HepG2 (cell line): Measurements from ENCODE around the gene DZANK1. TPM values are rescaled to one million over a fixed set of nuclear protein-coding genes. Genes with fewer than 3 reads are reported as not detected.

Experiments
- CBX5 ChIP-seq: sonication (generic); formaldehyde crosslinking; IDR thresholded peaks from 2 replicates; pipeline ENCODE4 v1.4.0; 2020; ENCODE audit warnings: missing genetic modification reagents, borderline replicate concordance
- FIP1L1 ChIP-seq: fragments of 200-400 bp; formaldehyde crosslinking; IDR thresholded peaks from 2 replicates; pipeline ENCODE4 v1.6.1; 2018; ENCODE audit warnings: low read depth, mild to moderate bottlenecking, low read length, moderate library complexity, borderline replicate concordance; ENCODE audit not compliant: insufficient read depth
- PCBP1 ChIP-seq: fragments of 200-400 bp; formaldehyde crosslinking; IDR thresholded peaks from 2 replicates; pipeline ENCODE4 v1.6.1; 2017; ENCODE audit warnings: mild to moderate bottlenecking, low read depth, low read length, borderline replicate concordance
- POLR2AphosphoS5 ChIP-seq: IDR thresholded peaks from 2 replicates; pipeline ENCODE4 v1.6.1; 2012; ENCODE audit warnings: low read depth, low read length
- polyA plus RNA-seq, 8 experiments: library from polyadenylated mRNA; depleted of rRNA in 3 of 8; stranded (reverse) in 7 of 8; unstranded in 1 of 8; fragments of >200 nt; fragmentation: Illumina TruSeq in 4 of 8; extraction: Trizol in 4 of 8; gene quantifications; 2 replicates each; pipeline versions ENCODE4 v1.2.1 to v1.2.3, GENCODE V29; 2011 to 2016; ENCODE audit warnings: low read depth in 4 of 8, missing spikeins in 1 of 8, mixed read lengths in 1 of 8; ENCODE audit not compliant: insufficient read depth in 1 of 8
- total RNA-seq, 5 experiments: library from RNA; depleted of rRNA; stranded (reverse); fragments of >200 nt; fragmentation: Illumina TruSeq; extraction: Trizol; gene quantifications; 2 replicates each; pipeline ENCODE4 v1.2.3, GENCODE V29; 2016; ENCODE audit warnings: low read depth in 1 of 5
- TF ChIP-seq, protein P1 (sequence below): sonication (generic); formaldehyde crosslinking; IDR thresholded peaks from 2 replicates; pipeline ENCODE4 v1.4.0; 2020; ENCODE audit warnings: mild to moderate bottlenecking, missing genetic modification reagents
- TF ChIP-seq, protein P2 (sequence below): sonication (generic); formaldehyde crosslinking; IDR thresholded peaks from 2 replicates; pipeline ENCODE4 v1.4.0; 2020; ENCODE audit warnings: mild to moderate bottlenecking, missing genetic modification reagents
- TF ChIP-seq, protein P3 (sequence below): IDR thresholded peaks from 2 replicates; pipeline ENCODE4 v1.6.1; 2012; ENCODE audit warnings: low read length, improper control_type of control experiment
- TF ChIP-seq, protein P4 (sequence below): fragments of 450-650 bp; IDR thresholded peaks from 2 replicates; pipeline ENCODE4 v1.6.1; 2016

DZANK1 gene
- total and polyA plus RNA-seq, 2 of the 13 experiments (the other 11 are each of a cell fraction or from before 2014, with no cell fraction given), result 1.6 to 3.2 TPM

DNA sequence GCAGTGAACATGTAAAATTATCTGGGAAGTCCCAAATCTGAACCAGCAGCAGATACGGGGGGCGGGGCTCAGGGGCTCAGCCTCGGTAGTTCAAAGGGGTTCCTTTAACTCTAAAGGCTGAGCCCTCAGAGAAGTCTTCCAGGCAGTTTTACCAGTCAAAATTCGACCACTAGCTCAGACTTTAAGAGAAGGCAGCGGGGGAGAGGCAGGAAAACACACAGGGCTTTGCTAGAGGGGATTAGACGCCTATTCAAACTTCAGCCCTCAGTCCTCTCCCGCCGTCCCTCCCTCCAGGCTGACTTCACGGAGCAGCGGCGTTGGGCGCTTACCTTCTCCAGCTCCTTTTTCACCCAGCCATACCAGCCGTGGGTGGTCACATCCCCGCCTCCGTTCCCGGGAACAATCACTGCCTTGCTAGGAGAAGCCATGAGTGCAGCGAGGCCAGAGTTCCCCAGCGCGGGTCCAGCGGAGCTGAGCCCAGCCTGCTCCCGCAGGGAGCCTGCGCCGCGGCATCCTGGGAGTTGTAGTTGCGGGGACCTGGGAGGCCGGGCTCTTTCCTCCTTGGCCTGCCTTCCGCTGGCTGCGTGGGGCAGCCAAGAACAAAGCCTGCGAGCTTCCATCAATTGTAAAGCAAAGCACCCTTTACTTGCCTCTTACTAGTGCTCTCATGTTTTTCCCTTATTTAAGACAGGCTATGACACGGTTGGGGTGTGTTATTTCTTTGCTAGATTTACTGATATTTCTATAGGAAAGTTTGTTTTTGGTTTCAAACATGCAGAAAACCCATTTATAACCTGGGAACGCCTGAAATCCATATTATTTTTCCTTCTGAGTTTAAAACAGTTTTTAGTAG lies 30.1 kb upstream of the DZANK1 start, which contains the start of gene RBBP9 (continued):
- TF ChIP-seq, protein P1, sequence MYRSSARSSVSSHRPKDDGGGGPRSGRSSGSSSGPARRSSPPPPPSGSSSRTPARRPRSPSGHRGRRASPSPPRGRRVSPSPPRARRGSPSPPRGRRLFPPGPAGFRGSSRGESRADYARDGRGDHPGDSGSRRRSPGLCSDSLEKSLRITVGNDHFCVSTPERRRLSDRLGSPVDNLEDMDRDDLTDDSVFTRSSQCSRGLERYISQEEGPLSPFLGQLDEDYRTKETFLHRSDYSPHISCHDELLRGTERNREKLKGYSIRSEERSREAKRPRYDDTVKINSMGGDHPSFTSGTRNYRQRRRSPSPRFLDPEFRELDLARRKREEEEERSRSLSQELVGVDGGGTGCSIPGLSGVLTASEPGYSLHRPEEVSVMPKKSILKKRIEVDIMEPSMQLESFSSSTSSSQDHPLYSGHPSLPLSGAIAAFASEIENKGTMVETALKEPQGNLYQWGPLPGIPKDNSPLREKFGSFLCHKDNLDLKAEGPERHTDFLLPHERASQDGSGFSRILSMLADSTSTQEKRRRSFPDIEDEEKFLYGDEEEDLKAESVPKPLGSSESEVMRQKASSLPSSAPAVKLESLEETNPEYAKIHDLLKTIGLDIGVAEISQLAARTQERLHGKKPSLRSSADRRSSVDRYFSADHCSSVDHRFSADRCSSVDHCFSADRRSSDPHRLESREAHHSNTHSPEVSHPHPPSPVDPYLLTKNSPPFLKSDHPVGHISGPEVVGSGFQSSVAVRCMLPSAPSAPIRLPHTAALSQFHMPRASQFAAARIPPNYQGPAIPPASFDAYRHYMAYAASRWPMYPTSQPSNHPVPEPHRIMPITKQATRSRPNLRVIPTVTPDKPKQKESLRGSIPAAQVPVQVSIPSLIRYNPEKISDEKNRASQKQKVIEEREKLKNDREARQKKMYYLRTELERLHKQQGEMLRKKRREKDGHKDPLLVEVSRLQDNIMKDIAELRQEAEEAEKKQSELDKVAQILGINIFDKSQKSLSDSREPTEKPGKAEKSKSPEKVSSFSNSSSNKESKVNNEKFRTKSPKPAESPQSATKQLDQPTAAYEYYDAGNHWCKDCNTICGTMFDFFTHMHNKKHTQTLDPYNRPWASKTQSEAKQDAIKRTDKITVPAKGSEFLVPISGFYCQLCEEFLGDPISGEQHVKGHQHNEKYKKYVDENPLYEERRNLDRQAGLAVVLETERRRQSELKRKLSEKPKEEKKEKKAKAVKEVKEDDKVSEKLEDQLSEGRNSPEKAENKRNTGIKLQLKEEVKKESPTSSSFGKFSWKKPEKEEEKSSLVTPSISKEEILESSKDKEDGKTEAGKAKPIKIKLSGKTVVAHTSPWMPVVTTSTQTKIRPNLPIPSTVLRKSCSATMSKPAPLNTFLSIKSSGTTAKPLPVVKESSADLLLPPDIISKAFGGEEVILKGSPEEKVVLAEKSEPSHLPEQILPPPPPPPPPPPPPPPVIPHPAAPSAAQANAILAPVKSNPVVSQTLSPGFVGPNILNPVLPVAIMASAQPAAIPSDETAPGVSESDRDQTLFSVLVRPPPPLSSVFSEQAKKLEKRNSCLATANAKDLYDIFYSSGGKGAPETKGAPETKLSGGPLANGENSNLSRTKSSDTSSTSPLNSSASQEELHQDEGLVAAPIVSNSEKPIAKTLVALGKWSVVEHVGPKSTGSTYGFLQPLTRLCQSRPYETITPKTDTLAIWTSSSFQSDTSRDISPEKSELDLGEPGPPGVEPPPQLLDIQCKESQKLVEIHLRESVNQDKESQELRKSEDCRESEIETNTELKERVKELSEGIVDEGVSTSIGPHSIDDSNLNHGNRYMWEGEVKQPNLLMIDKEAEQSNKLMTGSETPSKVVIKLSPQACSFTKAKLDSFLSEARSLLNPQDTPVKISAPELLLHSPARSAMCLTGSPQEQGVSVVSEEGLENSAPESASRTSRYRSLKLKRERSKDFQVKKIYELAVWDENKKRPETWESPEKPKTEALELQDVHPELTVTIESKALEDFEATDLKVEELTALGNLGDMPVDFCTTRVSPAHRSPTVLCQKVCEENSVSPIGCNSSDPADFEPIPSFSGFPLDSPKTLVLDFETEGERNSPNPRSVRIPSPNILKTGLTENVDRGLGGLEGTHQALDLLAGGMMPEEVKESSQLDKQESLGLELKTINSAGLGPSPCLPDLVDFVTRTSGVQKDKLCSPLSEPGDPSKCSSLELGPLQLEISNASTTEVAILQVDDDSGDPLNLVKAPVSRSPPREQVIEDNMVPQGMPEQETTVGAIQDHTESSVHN (CRISPR knock-in tag), result peak; percentile 87; the same call in 1 of the 2 replicates
- TF ChIP-seq PCBP1 (0 out of 2 replicates have a peak, but pooled peaks have one; percentile 54), FIP1L1 (0 out of 2 replicates have a peak, but pooled peaks have one; percentile 78), POLR2AphosphoS5 (peak; percentile 99), CBX5 (CRISPR knock-in tag) (peak; percentile 92)
- TF ChIP-seq, protein P2, sequence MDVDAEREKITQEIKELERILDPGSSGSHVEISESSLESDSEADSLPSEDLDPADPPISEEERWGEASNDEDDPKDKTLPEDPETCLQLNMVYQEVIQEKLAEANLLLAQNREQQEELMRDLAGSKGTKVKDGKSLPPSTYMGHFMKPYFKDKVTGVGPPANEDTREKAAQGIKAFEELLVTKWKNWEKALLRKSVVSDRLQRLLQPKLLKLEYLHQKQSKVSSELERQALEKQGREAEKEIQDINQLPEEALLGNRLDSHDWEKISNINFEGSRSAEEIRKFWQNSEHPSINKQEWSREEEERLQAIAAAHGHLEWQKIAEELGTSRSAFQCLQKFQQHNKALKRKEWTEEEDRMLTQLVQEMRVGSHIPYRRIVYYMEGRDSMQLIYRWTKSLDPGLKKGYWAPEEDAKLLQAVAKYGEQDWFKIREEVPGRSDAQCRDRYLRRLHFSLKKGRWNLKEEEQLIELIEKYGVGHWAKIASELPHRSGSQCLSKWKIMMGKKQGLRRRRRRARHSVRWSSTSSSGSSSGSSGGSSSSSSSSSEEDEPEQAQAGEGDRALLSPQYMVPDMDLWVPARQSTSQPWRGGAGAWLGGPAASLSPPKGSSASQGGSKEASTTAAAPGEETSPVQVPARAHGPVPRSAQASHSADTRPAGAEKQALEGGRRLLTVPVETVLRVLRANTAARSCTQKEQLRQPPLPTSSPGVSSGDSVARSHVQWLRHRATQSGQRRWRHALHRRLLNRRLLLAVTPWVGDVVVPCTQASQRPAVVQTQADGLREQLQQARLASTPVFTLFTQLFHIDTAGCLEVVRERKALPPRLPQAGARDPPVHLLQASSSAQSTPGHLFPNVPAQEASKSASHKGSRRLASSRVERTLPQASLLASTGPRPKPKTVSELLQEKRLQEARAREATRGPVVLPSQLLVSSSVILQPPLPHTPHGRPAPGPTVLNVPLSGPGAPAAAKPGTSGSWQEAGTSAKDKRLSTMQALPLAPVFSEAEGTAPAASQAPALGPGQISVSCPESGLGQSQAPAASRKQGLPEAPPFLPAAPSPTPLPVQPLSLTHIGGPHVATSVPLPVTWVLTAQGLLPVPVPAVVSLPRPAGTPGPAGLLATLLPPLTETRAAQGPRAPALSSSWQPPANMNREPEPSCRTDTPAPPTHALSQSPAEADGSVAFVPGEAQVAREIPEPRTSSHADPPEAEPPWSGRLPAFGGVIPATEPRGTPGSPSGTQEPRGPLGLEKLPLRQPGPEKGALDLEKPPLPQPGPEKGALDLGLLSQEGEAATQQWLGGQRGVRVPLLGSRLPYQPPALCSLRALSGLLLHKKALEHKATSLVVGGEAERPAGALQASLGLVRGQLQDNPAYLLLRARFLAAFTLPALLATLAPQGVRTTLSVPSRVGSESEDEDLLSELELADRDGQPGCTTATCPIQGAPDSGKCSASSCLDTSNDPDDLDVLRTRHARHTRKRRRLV (CRISPR knock-in tag), result peak; percentile 87
- TF ChIP-seq, protein P3, sequence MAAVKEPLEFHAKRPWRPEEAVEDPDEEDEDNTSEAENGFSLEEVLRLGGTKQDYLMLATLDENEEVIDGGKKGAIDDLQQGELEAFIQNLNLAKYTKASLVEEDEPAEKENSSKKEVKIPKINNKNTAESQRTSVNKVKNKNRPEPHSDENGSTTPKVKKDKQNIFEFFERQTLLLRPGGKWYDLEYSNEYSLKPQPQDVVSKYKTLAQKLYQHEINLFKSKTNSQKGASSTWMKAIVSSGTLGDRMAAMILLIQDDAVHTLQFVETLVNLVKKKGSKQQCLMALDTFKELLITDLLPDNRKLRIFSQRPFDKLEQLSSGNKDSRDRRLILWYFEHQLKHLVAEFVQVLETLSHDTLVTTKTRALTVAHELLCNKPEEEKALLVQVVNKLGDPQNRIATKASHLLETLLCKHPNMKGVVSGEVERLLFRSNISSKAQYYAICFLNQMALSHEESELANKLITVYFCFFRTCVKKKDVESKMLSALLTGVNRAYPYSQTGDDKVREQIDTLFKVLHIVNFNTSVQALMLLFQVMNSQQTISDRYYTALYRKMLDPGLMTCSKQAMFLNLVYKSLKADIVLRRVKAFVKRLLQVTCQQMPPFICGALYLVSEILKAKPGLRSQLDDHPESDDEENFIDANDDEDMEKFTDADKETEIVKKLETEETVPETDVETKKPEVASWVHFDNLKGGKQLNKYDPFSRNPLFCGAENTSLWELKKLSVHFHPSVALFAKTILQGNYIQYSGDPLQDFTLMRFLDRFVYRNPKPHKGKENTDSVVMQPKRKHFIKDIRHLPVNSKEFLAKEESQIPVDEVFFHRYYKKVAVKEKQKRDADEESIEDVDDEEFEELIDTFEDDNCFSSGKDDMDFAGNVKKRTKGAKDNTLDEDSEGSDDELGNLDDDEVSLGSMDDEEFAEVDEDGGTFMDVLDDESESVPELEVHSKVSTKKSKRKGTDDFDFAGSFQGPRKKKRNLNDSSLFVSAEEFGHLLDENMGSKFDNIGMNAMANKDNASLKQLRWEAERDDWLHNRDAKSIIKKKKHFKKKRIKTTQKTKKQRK, result no peak
- TF ChIP-seq, protein P4, sequence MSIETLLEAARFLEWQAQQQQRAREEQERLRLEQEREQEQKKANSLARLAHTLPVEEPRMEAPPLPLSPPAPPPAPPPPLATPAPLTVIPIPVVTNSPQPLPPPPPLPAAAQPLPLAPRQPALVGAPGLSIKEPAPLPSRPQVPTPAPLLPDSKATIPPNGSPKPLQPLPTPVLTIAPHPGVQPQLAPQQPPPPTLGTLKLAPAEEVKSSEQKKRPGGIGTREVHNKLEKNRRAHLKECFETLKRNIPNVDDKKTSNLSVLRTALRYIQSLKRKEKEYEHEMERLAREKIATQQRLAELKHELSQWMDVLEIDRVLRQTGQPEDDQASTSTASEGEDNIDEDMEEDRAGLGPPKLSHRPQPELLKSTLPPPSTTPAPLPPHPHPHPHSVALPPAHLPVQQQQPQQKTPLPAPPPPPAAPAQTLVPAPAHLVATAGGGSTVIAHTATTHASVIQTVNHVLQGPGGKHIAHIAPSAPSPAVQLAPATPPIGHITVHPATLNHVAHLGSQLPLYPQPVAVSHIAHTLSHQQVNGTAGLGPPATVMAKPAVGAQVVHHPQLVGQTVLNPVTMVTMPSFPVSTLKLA, result no peak
